Occipital lobe (tissue), 3 donors: ENCODE data around the gene MPST. TPM values are rescaled to one million over a fixed set of nuclear protein-coding genes. Genes with fewer than 3 reads are reported as not detected.

Experiments used
- DNase-seq: peaks from one replicate; lab custom pipeline; 2025; lab: John Stamatoyannopoulos, UW
- small RNA-seq: library from RNA; depleted of rRNA; stranded (forward); fragments of <200 nt; gene quantifications from one replicate; pipeline ENCODE3, GENCODE V24; 2014
- total RNA-seq: library from RNA; depleted of rRNA; stranded (reverse); fragments of >200 nt; gene quantifications from one replicate; pipeline ENCODE4 v1.2.3, GENCODE V29; 2014

MPST gene
- total RNA-seq, 1 donor from 2014 or later: 28.1 TPM

DNA sequence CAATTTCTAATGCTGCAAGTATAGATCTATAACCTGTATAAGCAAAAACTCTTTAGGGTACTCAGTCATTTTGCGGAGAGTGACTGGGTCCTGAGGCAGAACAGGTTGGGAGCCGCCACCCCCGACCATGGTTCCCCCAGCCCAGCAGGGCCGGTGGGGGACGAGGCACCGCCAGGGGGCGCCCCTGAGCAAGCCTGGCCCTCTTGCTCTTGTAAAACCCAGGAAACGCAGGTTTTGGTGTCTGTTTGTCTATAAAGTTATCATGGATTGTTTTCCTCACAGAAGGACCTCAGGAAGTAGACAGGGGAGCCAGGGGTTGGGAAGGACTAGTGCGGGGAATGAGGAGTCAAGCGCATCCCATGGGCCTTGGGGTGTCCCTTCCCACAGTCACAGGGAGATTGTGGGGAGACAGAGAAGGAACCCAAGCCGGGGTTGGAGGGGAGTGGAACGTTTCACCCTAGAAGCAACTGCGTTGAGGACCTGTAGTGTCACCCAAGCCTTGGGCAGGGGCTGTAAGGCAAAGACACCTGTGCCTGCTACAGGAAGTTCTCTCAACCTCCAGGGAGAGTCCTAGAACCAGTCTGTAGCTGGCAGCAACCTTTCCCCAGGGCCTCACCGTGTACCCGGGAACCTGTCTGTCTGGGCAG, 58.4 kb downstream of the MPST start:
- DNase-seq: no peak

DNA sequence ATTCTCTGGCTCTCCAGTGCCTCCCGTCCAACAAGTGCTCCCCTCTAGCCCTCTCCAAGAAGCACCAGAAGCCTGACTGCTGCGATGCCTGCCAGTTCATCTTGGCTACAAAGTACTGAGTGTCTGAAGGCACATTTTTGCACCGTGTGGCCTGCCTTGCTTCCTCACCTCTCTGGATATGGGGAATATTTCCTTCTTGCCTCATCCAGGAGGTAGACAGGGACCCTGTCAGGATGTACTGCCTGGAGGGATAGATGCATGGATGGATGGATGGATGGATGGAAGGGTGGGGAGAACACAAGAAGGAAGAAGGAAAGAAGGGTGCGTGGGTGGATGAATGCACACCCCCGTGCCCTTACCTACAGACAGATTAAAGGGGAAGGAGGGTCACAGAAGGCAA, 59.6 kb downstream of the MPST start:
- no peak for DNase-seq

Small RNAs within 50 kb of the gene (small RNA-seq; reads per million reads assigned to genes)
- not detected for gene RF00019

Other genes with a start within 250 kb of the MPST start
- 16.4 TPM for gene IFT27, start 243.6 kb upstream of the MPST start, total RNA-seq
- gene PVALB, start 202.7 kb upstream of the MPST start, total RNA-seq: 0.62 TPM
- 2.5 TPM for gene NCF4, start 158.7 kb upstream of the MPST start, total RNA-seq
- gene CSF2RB, start 106.1 kb upstream of the MPST start, total RNA-seq: 0.62 TPM
- 5.5 TPM for gene TST, start 295 bp upstream of the MPST start, total RNA-seq
- gene KCTD17, start 32.0 kb downstream of the MPST start, total RNA-seq: 22.6 TPM
- gene TMPRSS6, start 90.0 kb downstream of the MPST start, total RNA-seq: not detected
- not detected for gene IL2RB, start 130.2 kb downstream of the MPST start, total RNA-seq
- 5.3 TPM for gene C1QTNF6, start 168.5 kb downstream of the MPST start, total RNA-seq
- gene SSTR3, start 192.7 kb downstream of the MPST start, total RNA-seq: not detected
- gene RAC2, start 224.5 kb downstream of the MPST start, total RNA-seq: not detected